PC-9 (cell line): ENCODE results near the gene ZBED3. TPM values are rescaled to one million over a fixed set of nuclear protein-coding genes. Genes with fewer than 3 reads are reported as not detected.

Source experiments
- Bru-seq: library from RNA; stranded (reverse); fragments of 400-500 nt; gene quantifications from one replicate; lab custom pipeline; 2021; lab: Mats Ljungman, UMichigan
- BruChase-seq, 2 experiments: library from RNA; stranded (reverse); fragments of 400-500 nt; gene quantifications; one replicate each; lab custom pipeline; 2021; lab: Mats Ljungman, UMichigan
- BruUV-seq: library from RNA; stranded (reverse); fragments of 400-500 nt; replicated peaks from 2 replicates; lab custom pipeline; 2021; lab: Mats Ljungman, UMichigan
- CTCF ChIA-PET: fragments of 300-600 bp; sonication (Branson Sonifier 250); formaldehyde crosslinking; loops from one replicate; lab custom pipeline; 2022; ENCODE audit warnings: antibody characterized with exemption; lab: Charles Lee
- POLR2A ChIA-PET: fragments of 300-600 bp; sonication (Branson Sonifier 250); formaldehyde crosslinking; loops from one replicate; lab custom pipeline; 2022; ENCODE audit warnings: antibody characterized with exemption; ENCODE audit not compliant: unreplicated experiment; lab: Charles Lee
- DNase-seq, 2 experiments: peaks; one replicate each; pipeline versions ENCODE4 v3.0.0 to v3.0.0-alpha.2; 2015 to 2022; ENCODE audit warnings: mixed read lengths in 1 of 2
- H2AFZ ChIP-seq: fragments of 200-600 bp; sonication (generic); 2 replicates; pipeline ENCODE4 v1.8.1; 2017; ENCODE audit warnings: antibody characterized with exemption
- H3F3A ChIP-seq: fragments of 200-600 bp; sonication (generic); 2 replicates; pipeline ENCODE4 v1.8.1; 2017; ENCODE audit warnings: antibody characterized with exemption, mild to moderate bottlenecking, low read depth; ENCODE audit not compliant: insufficient read depth
- H3K27ac ChIP-seq: fragments of 200-600 bp; sonication (generic); 2 replicates; pipeline ENCODE4 v1.6.1; 2016; ENCODE audit warnings: mixed run types
- H3K27me3 ChIP-seq: fragments of 200-600 bp; sonication (generic); 2 replicates; pipeline ENCODE4 v1.6.1; 2016; ENCODE audit warnings: low read depth, mixed run types; ENCODE audit not compliant: insufficient read depth
- H3K36me3 ChIP-seq: fragments of 200-600 bp; sonication (generic); 2 replicates; pipeline ENCODE4 v1.6.1; 2016; ENCODE audit warnings: low read depth, mixed run types
- H3K4me1 ChIP-seq: fragments of 200-600 bp; sonication (generic); replicated peaks from 2 replicates; pipeline ENCODE4 v1.6.1; 2016; ENCODE audit warnings: mixed run types; ENCODE audit not compliant: insufficient read depth
- H3K4me2 ChIP-seq: fragments of 200-600 bp; sonication (generic); 2 replicates; pipeline ENCODE4 v1.6.1; 2017; ENCODE audit warnings: mixed run types
- H3K4me3 ChIP-seq: fragments of 200-600 bp; sonication (generic); 2 replicates; pipeline ENCODE4 v1.6.1; 2016; ENCODE audit warnings: mixed run types
- H3K79me2 ChIP-seq: fragments of 200-600 bp; sonication (generic); 2 replicates; pipeline ENCODE4 v1.6.1; 2017; ENCODE audit warnings: low read depth, mixed run types
- H3K9me2 ChIP-seq: fragments of 200-600 bp; sonication (generic); 2 replicates; pipeline ENCODE4 v1.8.1; 2017; ENCODE audit warnings: mild to moderate bottlenecking; ENCODE audit not compliant: insufficient read depth
- H3K9me3 ChIP-seq: fragments of 200-600 bp; sonication (generic); 2 replicates; pipeline ENCODE4 v1.8.1; 2016; ENCODE audit warnings: low read depth; ENCODE audit not compliant: insufficient read depth
- H4K20me1 ChIP-seq: fragments of 200-600 bp; sonication (generic); 2 replicates; pipeline ENCODE4 v1.8.1; 2017; ENCODE audit not compliant: insufficient read depth
- EZH2 ChIP-seq: fragments of 200-600 bp; sonication (generic); IDR thresholded peaks from 2 replicates; pipeline ENCODE4 v1.8.0; 2017; ENCODE audit warnings: antibody characterized with exemption, low read depth
- intact Hi-C: fragments of 100-400 bp; cut with micrococcal nuclease; formaldehyde crosslinking; loops from one replicate; pipeline ENCODE4 v1.10.0; 2022; ENCODE audit not compliant: unreplicated experiment
- long read RNA-seq: library from polyadenylated mRNA; stranded (forward); transcript quantifications from one replicate; pipeline ENCODE4 v2.0.0, GENCODE V29; 2022
- total RNA-seq: library from RNA; stranded (reverse); gene quantifications from 2 replicates; pipeline ENCODE4 v1.2.3, GENCODE V29; 2021
- TF ChIP-seq, protein P1 (sequence below): fragments of 200-600 bp; sonication (generic); conservative IDR thresholded peaks from 2 replicates; pipeline ENCODE4 v1.6.1; 2017; ENCODE audit warnings: mixed run types, antibody characterized with exemption, mild to moderate bottlenecking, moderate library complexity

The ZBED3 gene, protein sequence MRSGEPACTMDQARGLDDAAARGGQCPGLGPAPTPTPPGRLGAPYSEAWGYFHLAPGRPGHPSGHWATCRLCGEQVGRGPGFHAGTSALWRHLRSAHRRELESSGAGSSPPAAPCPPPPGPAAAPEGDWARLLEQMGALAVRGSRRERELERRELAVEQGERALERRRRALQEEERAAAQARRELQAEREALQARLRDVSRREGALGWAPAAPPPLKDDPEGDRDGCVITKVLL
- 6.1 and 12.3 TPM in 2 replicates for total RNA-seq
- Bru-seq, nascent RNA: percentile 57 among the genes with signal in this experiment
- percentile 64 among the genes with signal in this experiment for BruChase-seq, experiment 1, labeled RNA remaining after a 2-hour chase
- BruChase-seq, experiment 2, labeled RNA remaining after a 6-hour chase: percentile 75 among the genes with signal in this experiment
- long read RNA-seq, full-length matches to known transcripts: 4 of 7 reads
- long read RNA-seq, partial matches to known transcripts: 0 of 7 reads
- long read RNA-seq, other reads (novel, unspliced or antisense): 3 of 7 reads

DNA sequence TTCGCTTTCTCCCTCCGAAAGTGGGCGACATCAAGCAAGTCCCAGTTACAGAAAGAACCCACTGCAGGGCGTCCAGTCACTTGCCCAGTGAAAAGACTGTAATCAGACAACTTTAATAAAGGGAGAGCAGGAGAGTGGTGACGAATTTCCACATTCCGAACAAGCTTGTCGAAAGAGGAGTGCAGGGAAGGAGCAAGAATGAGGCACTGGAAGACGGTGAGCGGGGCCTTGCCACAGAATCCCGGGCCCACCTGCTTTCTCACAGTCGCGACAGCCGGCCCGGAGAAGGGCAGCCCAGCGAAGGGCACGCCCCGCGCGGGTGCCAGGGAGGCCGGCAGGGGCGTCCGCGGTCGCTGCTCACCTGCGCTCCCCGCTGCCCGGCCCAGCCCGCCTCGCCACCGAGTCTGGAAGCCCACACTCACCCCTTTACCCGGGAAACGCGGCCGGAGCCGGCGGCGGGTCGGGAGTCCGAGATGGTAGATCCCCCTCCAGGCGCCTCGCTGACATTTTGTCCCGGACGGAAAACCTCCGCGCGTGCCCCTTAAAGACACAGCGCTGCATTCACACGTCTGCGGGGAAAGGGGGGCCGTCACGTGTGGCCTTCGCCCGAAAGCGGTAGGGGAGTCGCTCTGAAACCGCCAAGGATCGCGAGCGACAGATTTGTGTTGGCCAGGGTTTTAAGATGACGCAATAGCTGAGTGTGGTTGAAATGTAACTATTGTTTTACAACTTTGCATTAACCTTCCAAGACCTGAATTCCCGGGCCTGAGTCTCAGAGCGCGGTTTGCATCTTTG lies at the start of gene ZBED3:
Gene ZBED3, minus strand, starts transcription at position 597 of the 795 bp plus-strand sequence. CDS start 9,407 bp downstream, outside the sequence.
- Histone ChIP-seq H3K79me2 (no peaks in the 10 kb centered on the region), H3K9me2 (no peaks in the 10 kb centered on the region), H3K4me1 (peaks cover 20% of the 10 kb centered on the region), H3K27ac (peak within 1 kb of the TSS; percentile 86), H3K36me3 (no peaks in the 10 kb centered on the region), H3K4me3 (peak within 1 kb of the TSS; percentile 65), H3K27me3 (no peaks in the 10 kb centered on the region), H3F3A (peaks cover 16% of the 10 kb centered on the region; the same call in 1 of the 2 replicates), H3K9me3 (no peaks in the 10 kb centered on the region), H2AFZ (peak within 1 kb of the TSS; percentile 90), H3K4me2 (peak within 1 kb of the TSS; percentile 84), H4K20me1 (no peaks in the 10 kb centered on the region)
- intact Hi-C loops: loop anchor here (1.0 to 5.0 kb wide), 2 partner anchors 350 to 405 kb away; partner anchors contain the start of gene WDR41
- BruUV-seq: TSS peak; percentile 62
- peak; percentile 66 to 73 for DNase-seq
- ChIA-PET CTCF (no interaction called here), POLR2A (interaction anchor here (0.5 kb wide), 1 partner anchor 406 kb away, joined by 6 read pairs; no protein-coding TSS in a partner anchor)
- TF ChIP-seq EZH2: no peak
- TF ChIP-seq, protein P1, sequence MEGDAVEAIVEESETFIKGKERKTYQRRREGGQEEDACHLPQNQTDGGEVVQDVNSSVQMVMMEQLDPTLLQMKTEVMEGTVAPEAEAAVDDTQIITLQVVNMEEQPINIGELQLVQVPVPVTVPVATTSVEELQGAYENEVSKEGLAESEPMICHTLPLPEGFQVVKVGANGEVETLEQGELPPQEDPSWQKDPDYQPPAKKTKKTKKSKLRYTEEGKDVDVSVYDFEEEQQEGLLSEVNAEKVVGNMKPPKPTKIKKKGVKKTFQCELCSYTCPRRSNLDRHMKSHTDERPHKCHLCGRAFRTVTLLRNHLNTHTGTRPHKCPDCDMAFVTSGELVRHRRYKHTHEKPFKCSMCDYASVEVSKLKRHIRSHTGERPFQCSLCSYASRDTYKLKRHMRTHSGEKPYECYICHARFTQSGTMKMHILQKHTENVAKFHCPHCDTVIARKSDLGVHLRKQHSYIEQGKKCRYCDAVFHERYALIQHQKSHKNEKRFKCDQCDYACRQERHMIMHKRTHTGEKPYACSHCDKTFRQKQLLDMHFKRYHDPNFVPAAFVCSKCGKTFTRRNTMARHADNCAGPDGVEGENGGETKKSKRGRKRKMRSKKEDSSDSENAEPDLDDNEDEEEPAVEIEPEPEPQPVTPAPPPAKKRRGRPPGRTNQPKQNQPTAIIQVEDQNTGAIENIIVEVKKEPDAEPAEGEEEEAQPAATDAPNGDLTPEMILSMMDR: no peak; the same call in 1 of the 2 replicates

GRCh38 chr5:77133061-77133758 lies 46.1 kb upstream of the ZBED3 start:
- Histone ChIP-seq H3K4me3 (no peak overlapping the region), H4K20me1 (no peaks in the 10 kb centered on the region), H3K27ac (no peak overlapping the region), H2AFZ (no peak overlapping the region), H3K36me3 (no peaks in the 10 kb centered on the region), H3K4me2 (no peak overlapping the region), H3K9me2 (no peaks in the 10 kb centered on the region), H3F3A (peaks cover 6% of the 10 kb centered on the region; the same call in 1 of the 2 replicates), H3K27me3 (no peaks in the 10 kb centered on the region), H3K79me2 (no peaks in the 10 kb centered on the region), H3K9me3 (no peaks in the 10 kb centered on the region), H3K4me1 (peaks cover 7% of the 10 kb centered on the region; the same call in 1 of the 2 replicates)
- DNase-seq: peak; percentile 56 to 85
- TF ChIP-seq, protein P1: no peak
- TF ChIP-seq EZH2: no peak
- POLR2A ChIA-PET: no interaction called here
- no TSS peak for BruUV-seq
- intact Hi-C loops: no loop called here
- CTCF ChIA-PET: interaction anchor here (0.6 to 0.7 kb wide), 2 partner anchors 263 to 358 kb away, joined by 3 to 6 read pairs; no protein-coding TSS in a partner anchor
